ENCODE data around the gene PLA2G6.

PLA2G6 gene

DNA sequence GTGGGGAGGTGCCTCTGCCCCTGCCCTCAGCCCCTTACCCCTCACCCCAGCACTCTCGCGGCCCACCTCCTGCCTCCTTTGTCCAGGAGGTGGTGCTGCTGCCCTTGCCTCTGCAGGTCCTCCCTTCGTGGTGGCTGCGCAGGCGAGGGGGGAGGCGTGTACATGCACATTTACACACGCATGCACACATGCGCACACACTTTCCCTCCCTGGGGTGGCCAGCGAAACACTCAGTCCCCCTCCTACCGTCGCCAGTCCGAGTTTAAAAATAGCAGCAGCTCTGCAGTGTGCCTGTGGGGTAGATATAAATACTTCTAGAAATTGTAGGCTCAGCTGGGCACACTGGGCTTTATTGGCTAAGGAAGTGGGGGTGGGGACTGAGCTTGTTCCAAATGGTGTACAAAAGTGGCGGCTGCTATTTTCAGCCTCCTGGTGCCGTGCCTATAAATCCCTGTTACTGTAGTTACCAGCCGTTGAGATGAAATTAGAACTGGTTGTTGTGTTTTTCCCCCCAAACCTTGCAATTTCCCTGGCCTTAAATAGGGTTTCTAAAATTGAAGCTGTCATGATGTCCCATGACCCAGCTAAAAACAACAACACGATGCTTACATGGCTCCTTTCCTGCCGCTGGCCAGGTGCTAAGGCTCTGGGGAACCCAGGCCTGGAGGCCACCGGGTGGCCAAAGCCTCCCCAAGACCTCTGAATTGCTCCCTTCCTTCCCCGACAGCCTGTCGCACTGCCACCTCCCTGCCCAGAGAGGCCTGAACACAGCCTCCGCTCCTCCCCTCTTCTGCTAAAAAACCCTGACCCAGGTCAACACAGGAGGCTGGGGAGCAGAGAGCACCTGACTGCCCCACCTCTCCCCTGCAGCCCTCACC lies 112.0 kb downstream of the PLA2G6 start:
- DNase-seq: no peak

DNA sequence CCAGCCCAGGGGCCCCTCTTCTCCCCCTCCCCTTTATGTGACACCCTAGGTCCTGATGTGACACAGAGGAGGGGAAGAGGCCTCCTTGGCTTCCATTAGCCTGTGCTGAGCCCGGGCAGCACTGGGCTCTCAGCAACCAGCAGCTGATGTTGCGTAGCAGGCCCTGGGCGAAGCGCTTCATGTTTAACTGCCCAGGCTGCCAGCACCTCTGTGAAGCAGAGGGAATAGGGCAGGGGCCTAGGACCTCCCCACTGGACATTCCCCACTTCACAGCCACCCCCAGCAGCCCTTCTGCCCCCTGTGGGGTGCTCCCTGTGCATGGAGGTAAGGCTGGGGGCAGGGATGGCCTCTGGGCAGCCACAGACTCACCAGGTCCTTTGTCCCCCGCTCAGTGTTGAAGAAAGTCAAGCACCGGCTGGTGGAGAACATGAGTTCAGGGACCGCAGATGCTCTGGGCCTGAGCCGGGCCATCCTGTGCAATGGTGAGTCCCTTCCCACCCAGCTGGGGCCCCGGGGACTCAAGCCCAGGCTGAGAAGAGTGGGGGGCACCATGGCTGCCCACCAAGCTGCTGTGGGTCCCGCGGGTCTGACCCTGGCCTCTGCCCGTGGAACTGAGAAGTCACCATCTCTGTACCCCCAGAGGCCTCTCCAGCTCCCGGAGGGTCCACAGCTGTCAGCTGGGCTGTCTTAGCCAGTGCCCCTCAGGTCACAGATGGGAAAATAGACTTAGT lies 112.8 kb downstream of the PLA2G6 start:
- DNase-seq: no peak

GRCh38 chr22:38067761-38068360 lies 113.8 kb downstream of the PLA2G6 start:
- no peak for DNase-seq

DNA sequence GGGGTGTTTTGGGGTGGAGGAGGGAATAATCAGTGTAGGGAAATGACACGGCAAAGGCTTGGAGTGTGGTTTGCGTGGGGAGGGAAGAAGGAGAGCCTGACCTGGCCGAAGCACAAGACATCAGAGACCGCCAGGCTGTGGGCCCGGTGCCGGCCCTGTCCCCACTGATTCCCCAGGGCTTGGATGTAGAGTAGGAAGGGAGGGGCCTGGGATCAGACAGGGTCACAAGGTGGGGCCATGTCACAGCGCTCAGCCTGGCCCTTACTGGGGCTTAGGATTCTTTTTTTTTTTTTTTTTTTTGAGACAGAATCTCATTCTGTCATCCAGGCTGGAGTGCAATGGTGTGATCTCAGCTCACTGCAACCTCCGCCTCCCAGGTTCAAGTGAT lies 114.6 kb downstream of the PLA2G6 start:
- no peak for DNase-seq

GRCh38 chr22:38066381-38067027 lies 115.1 kb downstream of the PLA2G6 start:
- DNase-seq: no peak

GRCh38 chr22:38065539-38065938 lies 116.1 kb downstream of the PLA2G6 start:
- DNase-seq: no peak

- no peak for DNase-seq
Measured at GRCh38 chr22:38062791-38063190, 118.8 kb downstream of the PLA2G6 start.
